Measurements from ENCODE around the gene COL13A1.
A peak's percentile ranks its signal among the peaks of the same experiment; 100 is the strongest.

Gene COL13A1

GRCh38 chr10:69789164-69789576 lies 12.5 kb upstream of the COL13A1 start:
- TF ChIP-seq CTCF (conservative IDR thresholded peaks at IDR 0.05; ENCODE audit: low read depth, low read length) = peak; percentile 76
- H3K4me3 ChIP-seq (ENCODE audit: low read length) = no peak overlapping the region
- no peak for DNase-seq (ENCODE audit: low read depth)

GRCh38 chr10:69791812-69792211 lies 9.9 kb upstream of the COL13A1 start:
- no peak overlapping the region for H3K4me3 ChIP-seq (ENCODE audit: low read length)
- TF ChIP-seq CTCF (conservative IDR thresholded peaks at IDR 0.05; ENCODE audit: low read depth, low read length) = no peak
- no peak for DNase-seq (ENCODE audit: low read depth)

GRCh38 chr10:69792341-69792740 lies 9.4 kb upstream of the COL13A1 start:
- no peak for TF ChIP-seq CTCF (conservative IDR thresholded peaks at IDR 0.05; ENCODE audit: low read depth, low read length)
- no peak for DNase-seq (ENCODE audit: low read depth)
- no peak overlapping the region for H3K4me3 ChIP-seq (ENCODE audit: low read length)

- H3K4me3 ChIP-seq (ENCODE audit: low read length) = no peak overlapping the region
- no peak for TF ChIP-seq CTCF (conservative IDR thresholded peaks at IDR 0.05; ENCODE audit: low read depth, low read length)
- no peak for DNase-seq (ENCODE audit: low read depth)
Observed at GRCh38 chr10:69794673-69795072, 7.0 kb upstream of the COL13A1 start.

GRCh38 chr10:69795242-69795934 lies 6.3 kb upstream of the COL13A1 start:
- TF ChIP-seq CTCF (conservative IDR thresholded peaks at IDR 0.05; ENCODE audit: low read depth, low read length) = no peak
- no peak overlapping the region for H3K4me3 ChIP-seq (ENCODE audit: low read length)
- DNase-seq (ENCODE audit: low read depth) = no peak

- no peak for TF ChIP-seq CTCF (conservative IDR thresholded peaks at IDR 0.05; ENCODE audit: low read depth, low read length)
- H3K4me3 ChIP-seq (ENCODE audit: low read length) = no peak overlapping the region
Observed at GRCh38 chr10:69797959-69798358, 3.7 kb upstream of the COL13A1 start.

GRCh38 chr10:69800109-69800508 lies 1.6 kb upstream of the COL13A1 start:
- peak; percentile 83 for TF ChIP-seq CTCF (conservative IDR thresholded peaks at IDR 0.05; ENCODE audit: low read depth, low read length)
- H3K4me3 ChIP-seq (ENCODE audit: low read length) = no peak overlapping the region
- no peak for DNase-seq (ENCODE audit: low read depth)

More at GRCh38 chr10:69797959-69798358, 3.7 kb upstream of the COL13A1 start:
- no peak for DNase-seq (ENCODE audit: low read depth)

Data from retinal pigment epithelial cell (primary cell).